Heart left ventricle (tissue), 13 donors: ENCODE data around the gene TRRAP.

ENCODE experiments used
- POLR2A ChIP-seq, 2 donors: fragments of 450-650 bp; IDR thresholded peaks; one replicate each; pipeline ENCODE4 v1.6.1; 2017; ENCODE audit warnings: antibody characterized with exemption in 2 of 2, mild to moderate bottlenecking in 2 of 2, moderate library complexity in 2 of 2
- TF ChIP-seq, protein P1 (sequence below), 12 donors: fragments of 200-600 bp; sonication (generic) in 4 of 12; IDR thresholded peaks; one replicate each; pipeline versions ENCODE4 v1.5.0 to v1.8.0; 2018 to 2022; ENCODE audit warnings: antibody characterized with exemption in 12 of 12, mild to moderate bottlenecking in 5 of 12
- donor health status: ischemic (EF 13 %, LVEDD 7.1; RV severe dilation, severe dysfunction).
- donor health status: DM: no; HTN: yes; CAD: no.
- donor health status: DM: no; HTN: no; CAD: no.
- donor health status: ischemic (EF 25% LVEDD 6.9; RV normal size, moderate dysfunction).
- donor health status: ischemic (EF 25% LVEDD 5.7; RV mildly dilated, moderate dysfunction).
- donor health status: ischemic (EF 35%, LVEDD 5.7; RV mildly dilated, moderate dysfunction).
- donor health status: nonischemic (EF 11% LVEDD 7.7; RV severe dilation, severe dysfunction).
- donor health status: DM: yes; HTN: yes; CAD: no.
- donor health status: PGD.
- donor health status: ischemic (EF 29% LVEDD 5.4; RV normal size, mild dysfunction).
- donor health status: nonischemic (EF 23%, LVEDD 6.1; RV moderate dilation, normal function).

DNA sequence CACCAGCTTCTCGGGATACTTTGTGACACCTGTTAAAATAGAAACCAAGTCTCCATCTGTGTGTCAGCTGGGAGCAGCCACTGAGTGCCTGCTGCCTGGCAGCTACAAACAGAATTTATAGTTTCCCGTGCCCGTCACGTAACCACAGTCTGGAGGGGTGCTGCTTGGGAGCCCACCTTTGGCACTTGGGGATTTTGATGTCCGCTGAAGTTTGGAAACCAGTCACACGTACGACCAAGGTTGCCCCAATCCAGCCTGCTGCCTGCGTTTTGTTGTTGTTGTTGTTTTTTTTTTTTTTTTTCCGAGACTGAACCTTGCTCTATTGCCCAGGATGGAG is 1.6 kb downstream of the TRRAP start:
- TF ChIP-seq, protein P1, sequence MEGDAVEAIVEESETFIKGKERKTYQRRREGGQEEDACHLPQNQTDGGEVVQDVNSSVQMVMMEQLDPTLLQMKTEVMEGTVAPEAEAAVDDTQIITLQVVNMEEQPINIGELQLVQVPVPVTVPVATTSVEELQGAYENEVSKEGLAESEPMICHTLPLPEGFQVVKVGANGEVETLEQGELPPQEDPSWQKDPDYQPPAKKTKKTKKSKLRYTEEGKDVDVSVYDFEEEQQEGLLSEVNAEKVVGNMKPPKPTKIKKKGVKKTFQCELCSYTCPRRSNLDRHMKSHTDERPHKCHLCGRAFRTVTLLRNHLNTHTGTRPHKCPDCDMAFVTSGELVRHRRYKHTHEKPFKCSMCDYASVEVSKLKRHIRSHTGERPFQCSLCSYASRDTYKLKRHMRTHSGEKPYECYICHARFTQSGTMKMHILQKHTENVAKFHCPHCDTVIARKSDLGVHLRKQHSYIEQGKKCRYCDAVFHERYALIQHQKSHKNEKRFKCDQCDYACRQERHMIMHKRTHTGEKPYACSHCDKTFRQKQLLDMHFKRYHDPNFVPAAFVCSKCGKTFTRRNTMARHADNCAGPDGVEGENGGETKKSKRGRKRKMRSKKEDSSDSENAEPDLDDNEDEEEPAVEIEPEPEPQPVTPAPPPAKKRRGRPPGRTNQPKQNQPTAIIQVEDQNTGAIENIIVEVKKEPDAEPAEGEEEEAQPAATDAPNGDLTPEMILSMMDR (IDR thresholded peaks at IDR 0.05), result no peak
- TF ChIP-seq POLR2A (IDR thresholded peaks at IDR 0.05), result no peak
